HepG2 (cell line): ENCODE measurements around the gene COPE. TPM values are rescaled to one million over a fixed set of nuclear protein-coding genes. Genes with fewer than 3 reads are reported as not detected.
A peak's percentile ranks its signal among the peaks of the same experiment; 100 is the strongest.

Source experiments
- AGO2 ChIP-seq: fragments of 200-400 bp; formaldehyde crosslinking; optimal IDR thresholded peaks from 2 replicates; pipeline ENCODE3; 2017; ENCODE audit warnings: mild to moderate bottlenecking, low read depth, low read length, moderate library complexity
- CBX2 ChIP-seq, 2 experiments: fragments of 200-600 bp in 1 of 2; sonication (generic); formaldehyde crosslinking in 1 of 2; IDR thresholded peaks; 2 replicates each; pipeline versions ENCODE4 v1.7.0 to v1.8.1; 2018 to 2022; ENCODE audit warnings: low read depth in 2 of 2, low read length in 1 of 2, mild to moderate bottlenecking in 1 of 2, missing genetic modification reagents in 1 of 2
- FLYWCH1 ChIP-seq: sonication (generic); formaldehyde crosslinking; IDR thresholded peaks from 2 replicates; pipeline ENCODE4 v1.8.1; 2023; ENCODE audit warnings: mild to moderate bottlenecking, missing genetic modification reagents
- GATAD2A ChIP-seq: IDR thresholded peaks from 2 replicates; pipeline ENCODE4 v1.6.1; 2016
- HDAC1 ChIP-seq: sonication (generic); formaldehyde crosslinking; IDR thresholded peaks from 2 replicates; pipeline ENCODE4 v1.5.1; 2020; ENCODE audit warnings: mild to moderate bottlenecking, missing genetic modification reagents
- HMG20A ChIP-seq: IDR thresholded peaks from 2 replicates; pipeline ENCODE4 v1.6.1; 2016; ENCODE audit warnings: borderline replicate concordance
- HOXA9 ChIP-seq: sonication (generic); formaldehyde crosslinking; IDR thresholded peaks from 2 replicates; pipeline ENCODE4 v1.8.1; 2022; ENCODE audit warnings: missing genetic modification reagents, mild to moderate bottlenecking, moderate library complexity, borderline replicate concordance
- HOXD1 ChIP-seq: sonication (generic); formaldehyde crosslinking; IDR thresholded peaks from 2 replicates; pipeline ENCODE4 v1.5.0; 2020; ENCODE audit warnings: missing genetic modification reagents
- JUNB ChIP-seq: sonication (generic); formaldehyde crosslinking; IDR thresholded peaks from 2 replicates; pipeline ENCODE4 v1.8.0; 2022; ENCODE audit warnings: missing genetic modification reagents, mild to moderate bottlenecking, borderline replicate concordance
- KDM2A ChIP-seq: sonication (generic); formaldehyde crosslinking; IDR thresholded peaks from 2 replicates; pipeline ENCODE4 v1.4.0; 2020; ENCODE audit warnings: low read depth, missing genetic modification reagents, borderline replicate concordance
- KDM5A ChIP-seq: fragments of 200-600 bp; sonication (generic); IDR thresholded peaks from 2 replicates; pipeline ENCODE4 v1.7.0; 2018; ENCODE audit warnings: antibody characterized with exemption, mild to moderate bottlenecking, low read length, borderline replicate concordance
- MTF1 ChIP-seq: sonication (generic); formaldehyde crosslinking; IDR thresholded peaks from 2 replicates; pipeline ENCODE4 v1.5.0; 2020; ENCODE audit warnings: missing genetic modification reagents
- NFE2 ChIP-seq: sonication (generic); formaldehyde crosslinking; IDR thresholded peaks from 2 replicates; pipeline ENCODE4 v1.4.0; 2020; ENCODE audit warnings: missing genetic modification reagents
- NFKBIZ ChIP-seq: IDR thresholded peaks from 2 replicates; pipeline ENCODE4 v1.6.1; 2018; ENCODE audit warnings: missing genetic modification reagents, missing compliant biosample characterization
- ONECUT2 ChIP-seq: sonication (generic); formaldehyde crosslinking; IDR thresholded peaks from 2 replicates; pipeline ENCODE4 v1.4.0; 2020; ENCODE audit warnings: missing genetic modification reagents
- PHF5A ChIP-seq: IDR thresholded peaks from one replicate; pipeline ENCODE4 v1.6.1; 2018; ENCODE audit warnings: low read depth, missing genetic modification reagents; ENCODE audit not compliant: unreplicated experiment
- RBM22 ChIP-seq: fragments of 200-400 bp; formaldehyde crosslinking; optimal IDR thresholded peaks from 2 replicates; pipeline ENCODE3; 2017; ENCODE audit warnings: mild to moderate bottlenecking, low read length, moderate library complexity
- SP140L ChIP-seq: sonication (generic); formaldehyde crosslinking; IDR thresholded peaks from 2 replicates; pipeline ENCODE4 v1.4.0; 2020; ENCODE audit warnings: missing genetic modification reagents, borderline replicate concordance
- ZNF17 ChIP-seq: sonication (generic); formaldehyde crosslinking; IDR thresholded peaks from 2 replicates; pipeline ENCODE4 v1.5.0; 2020; ENCODE audit warnings: mild to moderate bottlenecking, missing genetic modification reagents
- ZNF224 ChIP-seq: sonication (generic); formaldehyde crosslinking; IDR thresholded peaks from 2 replicates; pipeline ENCODE4 v1.5.0; 2020; ENCODE audit warnings: mild to moderate bottlenecking, missing genetic modification reagents
- ZNF329 ChIP-seq: sonication (generic); formaldehyde crosslinking; IDR thresholded peaks from 2 replicates; pipeline ENCODE4 v1.9.0; 2021; ENCODE audit warnings: low read depth, mild to moderate bottlenecking, missing genetic modification reagents
- ZNF713 ChIP-seq: sonication (generic); formaldehyde crosslinking; IDR thresholded peaks from 2 replicates; pipeline ENCODE4 v1.4.0; 2020; ENCODE audit warnings: mild to moderate bottlenecking, missing genetic modification reagents
- polyA plus RNA-seq, 8 experiments: library from polyadenylated mRNA; depleted of rRNA in 3 of 8; stranded (reverse) in 7 of 8; unstranded in 1 of 8; fragments of >200 nt; fragmentation: Illumina TruSeq in 4 of 8; extraction: Trizol in 4 of 8; gene quantifications; 2 replicates each; pipeline versions ENCODE4 v1.2.1 to v1.2.3, GENCODE V29; 2011 to 2016; ENCODE audit warnings: low read depth in 4 of 8, missing spikeins in 1 of 8, mixed read lengths in 1 of 8; ENCODE audit not compliant: insufficient read depth in 1 of 8
- total RNA-seq, 5 experiments: library from RNA; depleted of rRNA; stranded (reverse); fragments of >200 nt; fragmentation: Illumina TruSeq; extraction: Trizol; gene quantifications; 2 replicates each; pipeline ENCODE4 v1.2.3, GENCODE V29; 2016; ENCODE audit warnings: low read depth in 1 of 5
- TF ChIP-seq, protein P1 (sequence below): sonication (generic); formaldehyde crosslinking; conservative IDR thresholded peaks from 2 replicates; pipeline ENCODE4 v1.4.0; 2020; ENCODE audit warnings: mild to moderate bottlenecking, missing genetic modification reagents, moderate library complexity
- TF ChIP-seq, protein P2 (sequence below): sonication (generic); formaldehyde crosslinking; IDR thresholded peaks from 2 replicates; pipeline ENCODE4 v1.5.0; 2020; ENCODE audit warnings: missing genetic modification reagents, mild to moderate bottlenecking, borderline replicate concordance
- TF ChIP-seq, protein P3 (sequence below): sonication (generic); formaldehyde crosslinking; IDR thresholded peaks from 2 replicates; pipeline ENCODE4 v1.5.1; 2020; ENCODE audit warnings: missing genetic modification reagents, mild to moderate bottlenecking, borderline replicate concordance

The COPE gene
- total and polyA plus RNA-seq, 2 of the 13 experiments (the other 11 are each of a cell fraction or from before 2014, with no cell fraction given), result 189 to 205 TPM

DNA sequence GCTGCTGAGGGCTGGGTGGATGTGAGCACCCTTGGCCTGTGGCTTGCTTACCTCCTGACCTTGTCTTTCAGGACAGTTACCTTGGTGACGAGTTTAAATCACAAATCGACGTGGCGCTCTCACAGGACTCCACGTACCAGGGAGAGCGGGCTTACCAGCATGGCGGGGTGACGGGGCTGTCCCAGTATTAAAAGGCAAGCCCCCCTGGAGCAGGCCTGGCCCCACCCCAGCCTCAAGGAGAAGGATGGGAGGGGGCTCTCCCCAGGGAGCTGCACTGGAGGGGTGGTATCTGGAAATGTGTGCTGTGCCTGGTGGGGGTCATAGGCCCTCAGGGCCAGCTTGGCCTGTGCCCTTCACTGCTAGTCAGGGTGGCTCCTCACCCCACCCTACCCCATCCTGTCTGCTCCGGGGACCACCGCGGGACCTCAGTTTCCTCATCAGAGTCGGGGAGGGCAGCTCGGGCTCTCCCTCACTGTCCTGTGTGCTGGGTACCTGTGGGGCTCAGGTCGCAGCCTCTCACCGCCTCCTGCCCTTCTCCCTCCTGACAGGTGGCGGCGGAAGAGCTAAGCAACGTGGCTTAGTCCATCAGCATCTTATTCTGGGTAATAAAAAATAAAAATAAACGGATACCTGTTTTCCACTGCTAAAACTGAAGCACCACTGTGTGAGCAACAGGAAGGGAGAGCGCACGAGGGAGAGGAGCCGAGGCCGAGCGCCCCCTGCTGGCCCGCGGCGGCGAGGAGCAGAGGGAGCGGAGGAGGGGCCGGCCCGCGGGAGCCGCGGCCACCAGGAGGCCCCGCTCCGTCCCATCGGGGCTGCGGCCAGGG is 53.0 kb downstream of the COPE start (continued):
- TF ChIP-seq, protein P1, sequence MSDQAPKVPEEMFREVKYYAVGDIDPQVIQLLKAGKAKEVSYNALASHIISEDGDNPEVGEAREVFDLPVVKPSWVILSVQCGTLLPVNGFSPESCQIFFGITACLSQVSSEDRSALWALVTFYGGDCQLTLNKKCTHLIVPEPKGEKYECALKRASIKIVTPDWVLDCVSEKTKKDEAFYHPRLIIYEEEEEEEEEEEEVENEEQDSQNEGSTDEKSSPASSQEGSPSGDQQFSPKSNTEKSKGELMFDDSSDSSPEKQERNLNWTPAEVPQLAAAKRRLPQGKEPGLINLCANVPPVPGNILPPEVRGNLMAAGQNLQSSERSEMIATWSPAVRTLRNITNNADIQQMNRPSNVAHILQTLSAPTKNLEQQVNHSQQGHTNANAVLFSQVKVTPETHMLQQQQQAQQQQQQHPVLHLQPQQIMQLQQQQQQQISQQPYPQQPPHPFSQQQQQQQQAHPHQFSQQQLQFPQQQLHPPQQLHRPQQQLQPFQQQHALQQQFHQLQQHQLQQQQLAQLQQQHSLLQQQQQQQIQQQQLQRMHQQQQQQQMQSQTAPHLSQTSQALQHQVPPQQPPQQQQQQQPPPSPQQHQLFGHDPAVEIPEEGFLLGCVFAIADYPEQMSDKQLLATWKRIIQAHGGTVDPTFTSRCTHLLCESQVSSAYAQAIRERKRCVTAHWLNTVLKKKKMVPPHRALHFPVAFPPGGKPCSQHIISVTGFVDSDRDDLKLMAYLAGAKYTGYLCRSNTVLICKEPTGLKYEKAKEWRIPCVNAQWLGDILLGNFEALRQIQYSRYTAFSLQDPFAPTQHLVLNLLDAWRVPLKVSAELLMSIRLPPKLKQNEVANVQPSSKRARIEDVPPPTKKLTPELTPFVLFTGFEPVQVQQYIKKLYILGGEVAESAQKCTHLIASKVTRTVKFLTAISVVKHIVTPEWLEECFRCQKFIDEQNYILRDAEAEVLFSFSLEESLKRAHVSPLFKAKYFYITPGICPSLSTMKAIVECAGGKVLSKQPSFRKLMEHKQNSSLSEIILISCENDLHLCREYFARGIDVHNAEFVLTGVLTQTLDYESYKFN (CRISPR knock-in tag), result no peak
- no peak for TF ChIP-seq HOXD1 (CRISPR knock-in tag)
- TF ChIP-seq ZNF224 (CRISPR knock-in tag), result no peak
- TF ChIP-seq FLYWCH1 (CRISPR knock-in tag), result no peak
- TF ChIP-seq AGO2, result peak; percentile 89
- TF ChIP-seq HDAC1 (CRISPR knock-in tag), result no peak
- TF ChIP-seq ZNF713 (CRISPR knock-in tag), result no peak
- TF ChIP-seq, protein P2, sequence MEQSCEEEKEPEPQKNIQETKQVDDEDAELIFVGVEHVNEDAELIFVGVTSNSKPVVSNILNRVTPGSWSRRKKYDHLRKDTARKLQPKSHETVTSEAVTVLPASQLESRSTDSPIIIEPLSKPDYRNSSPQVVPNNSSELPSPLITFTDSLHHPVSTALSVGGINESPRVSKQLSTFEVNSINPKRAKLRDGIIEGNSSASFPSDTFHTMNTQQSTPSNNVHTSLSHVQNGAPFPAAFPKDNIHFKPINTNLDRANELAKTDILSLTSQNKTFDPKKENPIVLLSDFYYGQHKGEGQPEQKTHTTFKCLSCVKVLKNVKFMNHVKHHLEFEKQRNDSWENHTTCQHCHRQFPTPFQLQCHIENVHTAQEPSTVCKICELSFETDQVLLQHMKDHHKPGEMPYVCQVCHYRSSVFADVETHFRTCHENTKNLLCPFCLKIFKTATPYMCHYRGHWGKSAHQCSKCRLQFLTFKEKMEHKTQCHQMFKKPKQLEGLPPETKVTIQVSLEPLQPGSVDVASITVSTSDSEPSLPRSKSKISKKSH (CRISPR knock-in tag), result no peak
- TF ChIP-seq KDM5A, result no peak
- TF ChIP-seq RBM22, result peak; percentile 73
- no peak for TF ChIP-seq ZNF329 (CRISPR knock-in tag)
- no peak for TF ChIP-seq ONECUT2 (CRISPR knock-in tag)
- TF ChIP-seq HMG20A (CRISPR knock-in tag), result no peak
- no peak for TF ChIP-seq JUNB
- no peak for TF ChIP-seq SP140L (CRISPR knock-in tag)
- TF ChIP-seq NFE2 (CRISPR knock-in tag), result no peak
- TF ChIP-seq PHF5A (CRISPR knock-in tag), result peak; percentile 35
- TF ChIP-seq GATAD2A (CRISPR knock-in tag), result no peak
- TF ChIP-seq NFKBIZ (CRISPR knock-in tag), result no peak
- no peak for TF ChIP-seq HOXA9 (CRISPR knock-in tag)
- TF ChIP-seq, protein P3, sequence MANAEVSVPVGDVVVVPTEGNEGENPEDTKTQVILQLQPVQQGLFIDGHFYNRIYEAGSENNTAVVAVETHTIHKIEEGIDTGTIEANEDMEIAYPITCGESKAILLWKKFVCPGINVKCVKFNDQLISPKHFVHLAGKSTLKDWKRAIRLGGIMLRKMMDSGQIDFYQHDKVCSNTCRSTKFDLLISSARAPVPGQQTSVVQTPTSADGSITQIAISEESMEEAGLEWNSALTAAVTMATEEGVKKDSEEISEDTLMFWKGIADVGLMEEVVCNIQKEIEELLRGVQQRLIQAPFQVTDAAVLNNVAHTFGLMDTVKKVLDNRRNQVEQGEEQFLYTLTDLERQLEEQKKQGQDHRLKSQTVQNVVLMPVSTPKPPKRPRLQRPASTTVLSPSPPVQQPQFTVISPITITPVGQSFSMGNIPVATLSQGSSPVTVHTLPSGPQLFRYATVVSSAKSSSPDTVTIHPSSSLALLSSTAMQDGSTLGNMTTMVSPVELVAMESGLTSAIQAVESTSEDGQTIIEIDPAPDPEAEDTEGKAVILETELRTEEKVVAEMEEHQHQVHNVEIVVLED, result no peak
- no peak for TF ChIP-seq ZNF17
- TF ChIP-seq MTF1 (CRISPR knock-in tag), result no peak
- peak; percentile 76 for TF ChIP-seq KDM2A
- TF ChIP-seq CBX2 (IDR thresholded peaks at IDR 0.05; ENCODE audit: low read depth, low read length), result no peak
- no peak for TF ChIP-seq CBX2 (CRISPR knock-in tag; IDR thresholded peaks at IDR 0.05; ENCODE audit: low read depth)
